AG04449 (cell line): ENCODE data around the gene ANKH.

Source experiments
- CTCF ChIA-PET: fragments of 350-600 bp; formaldehyde crosslinking; extraction: SDS; loops from one replicate; lab custom pipeline; 2021; ENCODE audit warnings: antibody characterized with exemption; lab: Yijun Ruan, JAX
- POLR2A ChIA-PET: fragments of 400-600, 350-600 bp; formaldehyde crosslinking; extraction: SDS; loops from one replicate; lab custom pipeline; 2020; ENCODE audit warnings: antibody characterized with exemption, inconsistent platforms; lab: Yijun Ruan, JAX
- DNase-seq: peaks from one replicate; pipeline ENCODE4 v3.0.0-alpha.2; 2010; ENCODE audit warnings: low read depth, low spot score
- H3K4me3 ChIP-seq: 2 replicates; pipeline ENCODE4 v1.5.1; 2011; ENCODE audit warnings: low read depth, mild to moderate bottlenecking, control low read depth, low read length
- CTCF ChIP-seq: IDR thresholded peaks from one replicate; pipeline ENCODE4 v1.5.1; 2011; ENCODE audit warnings: mild to moderate bottlenecking, moderate library complexity, low read length, control low read depth, inconsistent platforms; ENCODE audit not compliant: insufficient read depth; ENCODE audit errors: missing control alignments

The ANKH gene

GRCh38 chr5:14765587-14765986, 106.0 kb downstream of the ANKH start:
- H3K4me3 ChIP-seq, result no peak overlapping the region
- TF ChIP-seq CTCF, result no peak
- ChIA-PET POLR2A (no interaction called here), CTCF (interaction anchor here (1.3 kb wide), 1 partner anchor 38 kb away, joined by 3 read pairs; no protein-coding TSS in a partner anchor)
- DNase-seq, result no peak

GRCh38 chr5:14762549-14763216, 108.9 kb downstream of the ANKH start:
- TF ChIP-seq CTCF, result no peak
- POLR2A ChIA-PET, result no interaction called here
- CTCF ChIA-PET, result interaction anchor here (1.5 to 5.7 kb wide), 3 partner anchors 20 to 244 kb away, joined by 3 to 29 read pairs (median 4); no protein-coding TSS in a partner anchor
- no peak overlapping the region for H3K4me3 ChIP-seq
- DNase-seq, result no peak

DNA sequence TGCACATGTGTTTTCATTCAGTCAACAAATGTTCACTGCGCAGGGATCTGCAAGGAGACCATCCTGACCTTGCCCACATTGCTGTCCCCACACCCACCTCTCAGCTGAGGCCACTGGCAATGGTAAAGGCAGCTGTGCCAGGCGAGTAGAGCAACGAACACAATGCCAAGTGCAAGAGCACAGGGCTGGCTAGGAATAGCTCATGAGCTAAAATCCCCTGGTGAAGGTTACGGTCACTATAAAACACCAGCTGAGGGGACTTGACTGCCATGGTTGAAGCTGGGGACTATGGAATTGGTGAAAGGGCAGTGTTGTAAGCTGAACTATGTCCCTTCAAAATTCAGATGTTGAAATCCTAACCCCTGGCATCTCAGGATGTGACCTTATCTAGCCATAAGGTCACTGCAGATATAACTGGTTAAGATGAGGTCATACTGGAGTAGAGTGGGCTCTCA, 111.0 kb downstream of the ANKH start:
- ChIA-PET CTCF (interaction anchor here (1.3 to 5.7 kb wide), 2 partner anchors 34 to 242 kb away, joined by 3 to 29 read pairs; no protein-coding TSS in a partner anchor), POLR2A (no interaction called here)
- no peak for DNase-seq
- no peak for TF ChIP-seq CTCF
- no peak overlapping the region for H3K4me3 ChIP-seq

GRCh38 chr5:14759744-14760547, 111.6 kb downstream of the ANKH start:
- no peak for TF ChIP-seq CTCF
- no peak for DNase-seq
- no peak overlapping the region for H3K4me3 ChIP-seq
- ChIA-PET POLR2A (no interaction called here), CTCF (interaction anchor here (1.1 to 5.7 kb wide), 3 partner anchors 14 to 242 kb away, joined by 3 to 29 read pairs (median 3); no protein-coding TSS in a partner anchor)

DNA sequence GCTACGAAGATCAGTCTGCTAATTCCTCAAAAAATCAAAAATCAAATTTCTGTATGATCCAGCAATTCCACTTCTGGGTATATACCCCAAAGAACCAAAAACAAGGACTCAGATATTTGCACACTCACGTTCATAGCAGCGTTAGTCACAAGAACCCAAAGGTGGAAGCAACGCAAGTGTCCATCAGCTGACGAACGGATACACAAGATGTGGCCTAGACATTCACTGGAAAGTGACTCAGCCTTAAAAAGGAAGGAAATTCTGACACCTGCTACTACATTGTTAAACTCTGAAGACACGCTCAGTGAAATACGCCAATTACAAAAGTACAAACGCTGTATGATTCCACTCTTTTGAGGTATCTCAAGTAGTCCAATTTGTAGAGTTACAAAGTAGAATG, 113.7 kb downstream of the ANKH start:
- ChIA-PET CTCF (no interaction called here), POLR2A (interaction anchor here (0.6 kb wide), 1 partner anchor 82 kb away, joined by 3 read pairs; no protein-coding TSS in a partner anchor)
- H3K4me3 ChIP-seq, result no peak overlapping the region
- no peak for TF ChIP-seq CTCF
- no peak for DNase-seq

DNA sequence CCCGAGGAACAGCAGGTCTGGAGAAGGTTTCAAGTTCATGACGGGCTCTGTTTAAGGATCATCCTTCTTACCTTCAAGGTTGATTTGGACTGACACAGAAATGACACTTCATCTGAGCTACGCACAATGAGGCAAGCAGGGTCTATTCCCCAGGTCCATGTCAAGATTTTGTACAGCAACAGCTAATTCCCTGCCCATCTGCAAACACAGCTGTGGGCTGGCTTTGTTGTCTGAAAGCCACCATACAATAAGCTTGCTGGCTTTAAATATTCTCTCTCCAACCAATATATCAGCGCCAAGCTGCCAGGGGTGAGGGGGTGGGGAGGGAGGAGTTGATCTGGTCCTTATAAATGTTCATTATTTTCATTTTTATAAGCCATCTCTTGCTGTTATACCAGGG, 115.1 kb downstream of the ANKH start:
- CTCF ChIA-PET, result interaction anchor here (0.7 kb wide), 1 partner anchor 29 kb away, joined by 3 read pairs; no protein-coding TSS in a partner anchor
- no peak for DNase-seq
- no peak for TF ChIP-seq CTCF
- POLR2A ChIA-PET, result no interaction called here
- no peak overlapping the region for H3K4me3 ChIP-seq
